GM12878 (cell line): ENCODE data around the gene RAB8A. TPM values are rescaled to one million over a fixed set of nuclear protein-coding genes. Genes with fewer than 3 reads are reported as not detected.

Experiments used
- ATAC-seq: fragments of 200-7000 bp; cut with Tn5 transposase; 3 replicates; pipeline ENCODE4 v1.9.1; 2020; ENCODE audit warnings: mild to moderate bottlenecking, moderate library complexity
- BruUV-seq: library from RNA; stranded (reverse); fragments of 400-500 nt; replicated peaks from 2 replicates; lab custom pipeline; 2021; lab: Mats Ljungman, UMichigan
- CTCF ChIA-PET: fragments of 300-600 bp; sonication (Branson Sonifier 250); formaldehyde crosslinking; extraction: SDS; loops from one replicate; lab custom pipeline; 2021; ENCODE audit warnings: inconsistent platforms; lab: Yijun Ruan, JAX
- POLR2A ChIA-PET: fragments of 350-600 bp; formaldehyde crosslinking; extraction: SDS; loops from one replicate; lab custom pipeline; 2021; ENCODE audit warnings: inconsistent platforms; lab: Charles Lee
- RAD21 ChIA-PET: fragments of 300-600 bp; sonication (Branson Sonifier 250); formaldehyde crosslinking; loops from one replicate; lab custom pipeline; 2023; ENCODE audit warnings: antibody characterized with exemption; ENCODE audit not compliant: unreplicated experiment; lab: Charles Lee
- SMC1A ChIA-PET: fragments of 300-600 bp; sonication (Branson Sonifier 250); formaldehyde crosslinking; loops from one replicate; lab custom pipeline; 2023; ENCODE audit not compliant: unreplicated experiment, uncharacterized antibody; lab: Charles Lee
- DNase-seq: peaks from one replicate; pipeline ENCODE4 v3.0.0-alpha.2; 2011; ENCODE audit warnings: low read depth, low spot score
- FAIRE-seq: peaks from 3 replicates; lab custom pipeline; 2011; peaks lifted over from hg19 to GRCh38; lab: Jason Lieb, UNC
- H2AFZ ChIP-seq: 2 replicates; pipeline ENCODE4 v1.6.0; 2011; ENCODE audit warnings: low read depth, low read length, control low read depth; ENCODE audit not compliant: control insufficient read depth
- H3K27ac ChIP-seq: 2 replicates; pipeline ENCODE4 v1.5.1; 2011; ENCODE audit warnings: control low read depth; ENCODE audit not compliant: control insufficient read depth, insufficient read depth
- H3K27me3 ChIP-seq, 2 experiments: replicated peaks in 1 of 2; 2 replicates each; pipeline versions ENCODE4 v1.6.0 to v1.6.1; 2011; ENCODE audit warnings: low read length in 1 of 2; ENCODE audit not compliant: control insufficient read depth in 2 of 2, insufficient read depth in 2 of 2
- H3K36me3 ChIP-seq, 2 experiments: 2 replicates each; pipeline ENCODE4 v1.5.1; 2011; ENCODE audit warnings: low read length in 1 of 2; ENCODE audit not compliant: control insufficient read depth in 2 of 2, insufficient read depth in 2 of 2
- H3K4me1 ChIP-seq: 2 replicates; pipeline ENCODE4 v1.6.1; 2011; ENCODE audit warnings: mild to moderate bottlenecking, low read length, moderate library complexity, mixed read lengths; ENCODE audit not compliant: control insufficient read depth, insufficient read depth
- H3K4me2 ChIP-seq: 2 replicates; pipeline ENCODE4 v1.6.0; 2011; ENCODE audit warnings: control low read depth; ENCODE audit not compliant: control insufficient read depth, insufficient read depth
- H3K4me3 ChIP-seq: fragments of 200-600 bp; sonication (generic); 2 replicates; pipeline ENCODE4 v1.5.1; 2016
- H3K79me2 ChIP-seq: 2 replicates; pipeline ENCODE4 v1.6.0; 2011; ENCODE audit warnings: low read length; ENCODE audit not compliant: control insufficient read depth, insufficient read depth
- H3K9ac ChIP-seq: 2 replicates; pipeline ENCODE4 v1.8.0; 2011; ENCODE audit warnings: low read length, control low read depth, mixed read lengths; ENCODE audit not compliant: control insufficient read depth, insufficient read depth
- H3K9me3 ChIP-seq: replicated peaks from 3 replicates; pipeline ENCODE4 v1.5.1; 2011; ENCODE audit warnings: mild to moderate bottlenecking, low read length; ENCODE audit not compliant: control insufficient read depth, insufficient read depth
- H4K20me1 ChIP-seq: 2 replicates; pipeline ENCODE4 v1.6.0; 2011; ENCODE audit not compliant: control insufficient read depth, insufficient read depth
- ASH2L ChIP-seq: fragments of 300-600, 200-600 bp; sonication (generic); IDR thresholded peaks from 2 replicates; pipeline ENCODE4 v1.6.1; 2017; ENCODE audit warnings: low read depth, mild to moderate bottlenecking, borderline replicate concordance
- ATF7 ChIP-seq: fragments of 450-650 bp; IDR thresholded peaks from 2 replicates; pipeline ENCODE4 v1.6.1; 2016; ENCODE audit warnings: low read depth, mild to moderate bottlenecking
- BCL11A ChIP-seq: IDR thresholded peaks from 2 replicates; pipeline ENCODE4 v1.6.1; 2011; ENCODE audit warnings: low read depth, low read length
- BHLHE40 ChIP-seq, 2 experiments: fragments of 450-650 bp in 1 of 2; IDR thresholded peaks; 2 replicates each; pipeline ENCODE4 v1.6.1; 2011 to 2017; ENCODE audit warnings: low read depth in 2 of 2, borderline replicate concordance in 1 of 2, improper control_type of control experiment in 1 of 2, low read length in 1 of 2, mild to moderate bottlenecking in 1 of 2
- EED ChIP-seq: sonication (generic); IDR thresholded peaks from 2 replicates; pipeline ENCODE4 v1.6.1; 2016; ENCODE audit warnings: antibody characterized with exemption, low read depth
- ESRRA ChIP-seq: IDR thresholded peaks from 2 replicates; pipeline ENCODE4 v1.6.1; 2012; ENCODE audit warnings: mild to moderate bottlenecking, low read length, improper control_type of control experiment
- IKZF2 ChIP-seq, 2 experiments: fragments of 450-650 bp; IDR thresholded peaks; 2 replicates each; pipeline ENCODE4 v1.6.1; 2017; ENCODE audit warnings: mild to moderate bottlenecking in 2 of 2, moderate library complexity in 2 of 2
- MYB ChIP-seq: fragments of 150-350 bp; IDR thresholded peaks from 2 replicates; pipeline ENCODE4 v1.6.1; 2014; ENCODE audit warnings: mild to moderate bottlenecking, low read depth, low read length, borderline replicate concordance
- MYC ChIP-seq: IDR thresholded peaks from 2 replicates; pipeline ENCODE4 v1.6.1; 2011; ENCODE audit warnings: mild to moderate bottlenecking, low read length, moderate library complexity, inconsistent platforms; ENCODE audit not compliant: insufficient read depth, insufficient replicate concordance, insufficient read length, severe bottlenecking
- NFYA ChIP-seq: IDR thresholded peaks from 2 replicates; pipeline ENCODE4 v1.6.1; 2011; ENCODE audit warnings: low read depth, mild to moderate bottlenecking, low read length, improper control_type of control experiment, borderline replicate concordance
- NRF1 ChIP-seq: conservative IDR thresholded peaks from 2 replicates; pipeline ENCODE4 v1.6.1; 2011; ENCODE audit warnings: mild to moderate bottlenecking, low read depth, low read length, improper control_type of control experiment
- PAX5 ChIP-seq: IDR thresholded peaks from 2 replicates; pipeline ENCODE4 v1.6.1; 2011; ENCODE audit warnings: low read depth, low read length, borderline replicate concordance
- RELB ChIP-seq: fragments of 450-650 bp; IDR thresholded peaks from 2 replicates; pipeline ENCODE4 v1.6.1; 2017; ENCODE audit warnings: low read depth, mild to moderate bottlenecking, moderate library complexity
- RUNX3 ChIP-seq: IDR thresholded peaks from 2 replicates; pipeline ENCODE4 v1.6.1; 2012; ENCODE audit warnings: low read length, inconsistent platforms
- SMARCA5 ChIP-seq: fragments of 450-650 bp; IDR thresholded peaks from 2 replicates; pipeline ENCODE4 v1.6.1; 2017; ENCODE audit warnings: mild to moderate bottlenecking
- SP1 ChIP-seq: IDR thresholded peaks from one replicate; pipeline ENCODE4 v1.6.1; 2011; ENCODE audit warnings: low read depth, low read length
- TCF3 ChIP-seq: IDR thresholded peaks from 2 replicates; pipeline ENCODE4 v1.6.1; 2012; ENCODE audit warnings: low read depth, mild to moderate bottlenecking, low read length, borderline replicate concordance; ENCODE audit not compliant: insufficient read depth
- ZBED1 ChIP-seq: IDR thresholded peaks from 2 replicates; pipeline ENCODE4 v1.6.1; 2016; ENCODE audit warnings: borderline replicate concordance
- WGBS: methylation state at CpG from one replicate; pipeline ENCODE4 v1.1.6; 2016; ENCODE audit warnings: low lambda C conversion rate; ENCODE audit not compliant: insufficient replicate concordance, insufficient coverage; ENCODE audit errors: missing lambda C conversion rate; 5-methylcytosine and 5-hydroxymethylcytosine counted together
- in situ Hi-C: fragments of 300-500 bp; cut with MboI; formaldehyde crosslinking; loops from 9 replicates; pipeline ENCODE4 v1.14.3; 2018; ENCODE audit warnings: mixed read lengths
- intact Hi-C: fragments of 100-400 bp; cut with micrococcal nuclease; formaldehyde crosslinking; loops from one replicate; pipeline ENCODE4 v1.14.2; 2022; ENCODE audit not compliant: unreplicated experiment
- polyA plus RNA-seq, 11 experiments: library from polyadenylated mRNA; depleted of rRNA in 4 of 11; unstranded in 6 of 11; stranded (reverse) in 5 of 11; fragments of >200 nt; fragmentation: Nextera tagmentation in 4 of 11; fragmentation: Illumina TruSeq in 1 of 11; extraction: Ambion mirVana in 4 of 11; extraction: Trizol in 1 of 11; gene quantifications; 1 replicate in 1 of 11; 2 replicates in 10 of 11; pipeline versions ENCODE4 v1.2.1 to v1.2.3, GENCODE V29; 2011 to 2016; ENCODE audit warnings: inconsistent platforms in 2 of 11, missing spikeins in 2 of 11, low read depth in 1 of 11
- total RNA-seq, 4 experiments: library from RNA; depleted of rRNA in 3 of 4; stranded (reverse); fragments of >200 nt in 3 of 4; fragmentation: Illumina TruSeq in 1 of 4; extraction: Trizol in 1 of 4; gene quantifications; 2 replicates each; pipeline versions ENCODE4 v1.2.1 to v1.2.3, GENCODE V29; 2013 to 2021
- TF ChIP-seq, protein P1 (sequence below): fragments of 450-650 bp; formaldehyde crosslinking; IDR thresholded peaks from 2 replicates; pipeline ENCODE4 v1.4.0; 2022; ENCODE audit warnings: mild to moderate bottlenecking, moderate library complexity
- TF ChIP-seq, protein P2 (sequence below): IDR thresholded peaks from 2 replicates; pipeline ENCODE4 v1.6.1; 2012; ENCODE audit warnings: low read depth, low read length, improper control_type of control experiment

RAB8A gene
- total and polyA plus RNA-seq, 10 of the 15 experiments (the other 5 are each of a cell fraction or from before 2014, with no cell fraction given): 23.9 to 314 (median 185) TPM

DNA sequence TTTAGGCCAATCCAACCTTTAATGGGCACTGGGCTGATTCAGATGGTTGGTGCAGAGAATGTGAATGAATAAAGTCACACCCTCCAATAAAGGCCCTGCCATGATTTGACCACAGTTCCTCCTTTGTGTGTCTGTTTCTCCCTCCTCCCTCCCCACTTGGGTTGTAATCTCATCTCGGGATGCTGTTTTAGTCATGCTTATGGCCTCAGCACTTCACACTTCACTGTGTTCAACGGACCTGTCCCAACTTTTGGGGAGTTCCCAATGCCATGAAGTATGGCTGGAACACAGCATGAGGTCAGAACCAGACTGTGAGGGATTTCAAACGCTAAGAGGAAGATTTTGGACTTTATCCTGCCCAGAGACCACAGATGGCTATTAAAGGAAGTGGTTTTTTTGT is 5.6 kb upstream of the RAB8A start:
- Histone ChIP-seq H3K27ac (no peak overlapping the region), H2AFZ (no peak overlapping the region), H3K79me2 (peaks cover 1% of the 10 kb centered on the region; the same call in 1 of the 2 replicates), H3K36me3 (peaks cover 4 to 9% of the 10 kb centered on the region in 2 experiments), H3K4me3 (no peak overlapping the region), H3K4me2 (no peak overlapping the region), H3K9me3 (no peaks in the 10 kb centered on the region), H4K20me1 (no peaks in the 10 kb centered on the region), H3K4me1 (peaks cover 15% of the 10 kb centered on the region), H3K27me3 (no peaks in the 10 kb centered on the region), H3K9ac (no peak overlapping the region)
- ChIA-PET SMC1A (interaction anchor here (1.0 kb wide), 1 partner anchor 11 kb away, joined by 3 read pairs; no protein-coding TSS in a partner anchor), RAD21 (interaction anchor here (1.4 to 1.7 kb wide), 2 partner anchors 38 to 79 kb away, joined by 3 to 7 read pairs; partner anchors contain the start of genes FAM32A and HSH2D), CTCF (interaction anchor here (0.8 kb wide), 1 partner anchor 65 kb away, joined by 4 read pairs; no protein-coding TSS in a partner anchor), POLR2A (interaction anchor here (1.1 kb wide), 1 partner anchor 39 kb away, joined by 3 read pairs; no protein-coding TSS in a partner anchor)
- FAIRE-seq (no peak), DNase-seq (no peak), ATAC-seq (peak; percentile 75)
- 0% methylated on average over 3 of the region's 3 CpGs for WGBS
- no TSS peak for BruUV-seq
- intact Hi-C loops: loop anchor here (5.0 kb wide), 1 partner anchor 474 kb away; no protein-coding TSS in a partner anchor
- in situ Hi-C loops: no loop called here
- peak; percentile 82 for TF ChIP-seq EED
- no peak for TF ChIP-seq BCL11A
- peak; percentile 42; the same call in 1 of the 2 replicates for TF ChIP-seq ATF7
- no peak for TF ChIP-seq PAX5
- no peak for TF ChIP-seq SP1
- TF ChIP-seq RUNX3: peak; percentile 58
- TF ChIP-seq MYB: no peak
- no peak for TF ChIP-seq ASH2L
- no peak for TF ChIP-seq SMARCA5
- no peak for TF ChIP-seq NRF1
- TF ChIP-seq, protein P1, sequence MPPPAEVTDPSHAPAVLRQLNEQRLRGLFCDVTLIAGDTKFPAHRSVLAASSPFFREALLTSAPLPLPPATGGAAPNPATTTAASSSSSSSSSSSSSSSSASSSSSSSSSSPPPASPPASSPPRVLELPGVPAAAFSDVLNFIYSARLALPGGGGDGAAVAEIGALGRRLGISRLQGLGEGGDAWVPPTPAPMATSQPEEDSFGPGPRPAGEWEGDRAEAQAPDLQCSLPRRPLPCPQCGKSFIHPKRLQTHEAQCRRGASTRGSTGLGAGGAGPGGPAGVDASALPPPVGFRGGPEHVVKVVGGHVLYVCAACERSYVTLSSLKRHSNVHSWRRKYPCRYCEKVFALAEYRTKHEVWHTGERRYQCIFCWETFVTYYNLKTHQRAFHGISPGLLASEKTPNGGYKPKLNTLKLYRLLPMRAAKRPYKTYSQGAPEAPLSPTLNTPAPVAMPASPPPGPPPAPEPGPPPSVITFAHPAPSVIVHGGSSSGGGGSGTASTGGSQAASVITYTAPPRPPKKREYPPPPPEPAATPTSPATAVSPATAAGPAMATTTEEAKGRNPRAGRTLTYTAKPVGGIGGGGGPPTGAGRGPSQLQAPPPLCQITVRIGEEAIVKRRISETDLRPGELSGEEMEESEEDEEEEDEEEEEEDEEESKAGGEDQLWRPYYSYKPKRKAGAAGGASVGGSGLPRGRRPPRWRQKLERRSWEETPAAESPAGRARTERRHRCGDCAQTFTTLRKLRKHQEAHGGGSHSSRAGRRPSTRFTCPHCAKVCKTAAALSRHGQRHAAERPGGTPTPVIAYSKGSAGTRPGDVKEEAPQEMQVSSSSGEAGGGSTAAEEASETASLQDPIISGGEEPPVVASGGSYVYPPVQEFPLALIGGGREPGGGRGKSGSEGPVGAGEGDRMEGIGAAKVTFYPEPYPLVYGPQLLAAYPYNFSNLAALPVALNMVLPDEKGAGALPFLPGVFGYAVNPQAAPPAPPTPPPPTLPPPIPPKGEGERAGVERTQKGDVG (CRISPR knock-in tag): no peak
- TF ChIP-seq, protein P2, sequence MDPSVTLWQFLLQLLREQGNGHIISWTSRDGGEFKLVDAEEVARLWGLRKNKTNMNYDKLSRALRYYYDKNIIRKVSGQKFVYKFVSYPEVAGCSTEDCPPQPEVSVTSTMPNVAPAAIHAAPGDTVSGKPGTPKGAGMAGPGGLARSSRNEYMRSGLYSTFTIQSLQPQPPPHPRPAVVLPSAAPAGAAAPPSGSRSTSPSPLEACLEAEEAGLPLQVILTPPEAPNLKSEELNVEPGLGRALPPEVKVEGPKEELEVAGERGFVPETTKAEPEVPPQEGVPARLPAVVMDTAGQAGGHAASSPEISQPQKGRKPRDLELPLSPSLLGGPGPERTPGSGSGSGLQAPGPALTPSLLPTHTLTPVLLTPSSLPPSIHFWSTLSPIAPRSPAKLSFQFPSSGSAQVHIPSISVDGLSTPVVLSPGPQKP: no peak
- TF ChIP-seq RELB: no peak
- TF ChIP-seq ESRRA: no peak
- peak; percentile 31; the same call in 1 of the 2 replicates for TF ChIP-seq ZBED1
- peak in 1 of 2 experiments; percentile 37; a peak in 1 of 4 replicates for TF ChIP-seq BHLHE40 (IDR thresholded peaks at IDR 0.05; ENCODE audit: borderline replicate concordance in 1 of 2, low read depth in 2 of 2, low read length in 1 of 2)
- peak; percentile 74 to 76; a peak in 3 of 4 replicates for TF ChIP-seq IKZF2 (IDR thresholded peaks at IDR 0.05)
- TF ChIP-seq MYC: no peak
- TF ChIP-seq NFYA: no peak
- no peak for TF ChIP-seq TCF3
